ENCODE results near the gene GPR180. TPM values are rescaled to one million over a fixed set of nuclear protein-coding genes. Genes with fewer than 3 reads are reported as not detected.

GPR180 gene
- total RNA-seq, 1 donor, result 12.6 TPM

- no peak overlapping the region for H3K4me3 ChIP-seq (ENCODE audit: low read depth, low read length)
- no peak for TF ChIP-seq CTCF (IDR thresholded peaks at IDR 0.05; ENCODE audit: insufficient read depth, low read length)
- DNase-seq (ENCODE audit: low read depth), result no peak
Observed at GRCh38 chr13:94607056-94607455, 5.4 kb downstream of the GPR180 start.

GRCh38 chr13:94607939-94608338, 6.3 kb downstream of the GPR180 start:
- no peak overlapping the region for H3K4me3 ChIP-seq (ENCODE audit: low read depth, low read length)
- no peak for DNase-seq (ENCODE audit: low read depth)

GRCh38 chr13:94608586-94608985, 6.9 kb downstream of the GPR180 start:
- no peak for TF ChIP-seq CTCF (IDR thresholded peaks at IDR 0.05; ENCODE audit: insufficient read depth, low read length)

More at GRCh38 chr13:94607939-94608338, 6.3 kb downstream of the GPR180 start:
- TF ChIP-seq CTCF (IDR thresholded peaks at IDR 0.05; ENCODE audit: insufficient read depth, low read length), result no peak

GRCh38 chr13:94609196-94609595, 7.5 kb downstream of the GPR180 start:
- no peak for TF ChIP-seq CTCF (IDR thresholded peaks at IDR 0.05; ENCODE audit: insufficient read depth, low read length)
- DNase-seq (ENCODE audit: low read depth), result no peak
- no peak overlapping the region for H3K4me3 ChIP-seq (ENCODE audit: low read depth, low read length)

More at GRCh38 chr13:94608586-94608985, 6.9 kb downstream of the GPR180 start:
- no peak for DNase-seq (ENCODE audit: low read depth)
- no peak overlapping the region for H3K4me3 ChIP-seq (ENCODE audit: low read depth, low read length)

- TF ChIP-seq CTCF (IDR thresholded peaks at IDR 0.05; ENCODE audit: insufficient read depth, low read length), result no peak
- no peak overlapping the region for H3K4me3 ChIP-seq (ENCODE audit: low read depth, low read length)
Observed at GRCh38 chr13:94610475-94610874, 8.8 kb downstream of the GPR180 start.

GRCh38 chr13:94612050-94612449, 10.4 kb downstream of the GPR180 start:
- no peak for DNase-seq (ENCODE audit: low read depth)
- TF ChIP-seq CTCF (IDR thresholded peaks at IDR 0.05; ENCODE audit: insufficient read depth, low read length), result no peak
- H3K4me3 ChIP-seq (ENCODE audit: low read depth, low read length), result no peak overlapping the region

More at GRCh38 chr13:94610475-94610874, 8.8 kb downstream of the GPR180 start:
- DNase-seq (ENCODE audit: low read depth), result no peak

GRCh38 chr13:94613051-94613450, 11.4 kb downstream of the GPR180 start:
- H3K4me3 ChIP-seq (ENCODE audit: low read depth, low read length), result no peak overlapping the region
- no peak for TF ChIP-seq CTCF (IDR thresholded peaks at IDR 0.05; ENCODE audit: insufficient read depth, low read length)
- no peak for DNase-seq (ENCODE audit: low read depth)
